ENCODE measurements around the gene SGCD. TPM values are rescaled to one million over a fixed set of nuclear protein-coding genes. Genes with fewer than 3 reads are reported as not detected.

SGCD gene
- total RNA-seq, 2 donors from 2014 or later = 1.0 to 2.2 TPM

DNA sequence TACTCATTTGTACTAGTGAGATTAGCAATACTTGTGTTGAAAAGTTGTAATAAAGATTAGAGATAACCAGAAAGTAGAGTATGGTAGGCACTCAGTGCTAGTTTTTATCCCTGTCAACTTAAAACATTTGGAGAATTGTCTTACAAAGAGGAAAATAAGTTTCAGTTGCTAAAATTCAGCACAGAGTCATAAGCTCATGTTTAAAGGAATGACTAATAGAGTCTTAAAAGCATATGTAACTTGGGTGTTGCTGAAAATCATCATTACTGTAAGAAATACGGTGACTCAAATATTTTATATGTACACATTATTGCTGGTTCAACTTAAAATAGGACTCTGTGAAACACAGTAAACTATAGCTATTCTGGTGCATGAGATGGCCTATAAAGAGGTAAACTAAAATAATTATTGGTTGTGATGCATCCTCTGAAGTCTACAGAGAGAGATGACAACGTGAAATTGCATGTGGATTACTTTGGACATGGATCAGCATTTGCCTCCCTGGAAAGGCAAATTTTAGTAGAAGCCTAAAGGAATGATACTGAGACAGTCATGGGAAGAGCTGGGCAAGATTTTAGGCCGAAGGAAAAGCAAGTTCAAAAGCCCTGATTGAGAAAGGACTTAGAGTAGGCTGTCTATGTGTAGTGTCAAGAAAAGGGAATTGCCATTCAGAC is 34.6 kb downstream of the SGCD start:
- no peaks in the 10 kb centered on the region for H3K9me3 ChIP-seq
- no peak overlapping the region for H3K27ac ChIP-seq
- no peak overlapping the region for H3K9ac ChIP-seq (ENCODE audit: low read depth in 2 of 2, low read length in 2 of 2)
- intact Hi-C loops (cut with DNase I) = no loop called here
- no peaks in the 10 kb centered on the region for H3K36me3 ChIP-seq
- DNase-seq = no peak
- H3K4me3 ChIP-seq = no peak overlapping the region
- H3K4me1 ChIP-seq = no peaks in the 10 kb centered on the region
- TF ChIP-seq CTCF (IDR thresholded peaks at IDR 0.05) = no peak
- H3K27me3 ChIP-seq = no peaks in the 10 kb centered on the region

GRCh38 chr5:156363861-156364260 is 36.9 kb downstream of the SGCD start:
- no peak for TF ChIP-seq CTCF (IDR thresholded peaks at IDR 0.05)
- H3K27me3 ChIP-seq = no peaks in the 10 kb centered on the region
- intact Hi-C loops (cut with DNase I) = no loop called here
- H3K4me3 ChIP-seq = no peak overlapping the region
- H3K9me3 ChIP-seq = no peaks in the 10 kb centered on the region
- H3K9ac ChIP-seq (ENCODE audit: low read depth in 2 of 2, low read length in 2 of 2) = no peak overlapping the region
- no peaks in the 10 kb centered on the region for H3K4me1 ChIP-seq
- no peak overlapping the region for H3K27ac ChIP-seq
- DNase-seq = no peak
- H3K36me3 ChIP-seq = no peaks in the 10 kb centered on the region

GRCh38 chr5:156366521-156366920 is 39.6 kb downstream of the SGCD start:
- H3K4me3 ChIP-seq = no peak overlapping the region
- no peaks in the 10 kb centered on the region for H3K9me3 ChIP-seq
- no peak overlapping the region for H3K9ac ChIP-seq (ENCODE audit: low read depth in 2 of 2, low read length in 2 of 2)
- H3K4me1 ChIP-seq = no peaks in the 10 kb centered on the region
- intact Hi-C loops (cut with DNase I) = no loop called here
- H3K27me3 ChIP-seq = no peaks in the 10 kb centered on the region
- no peak overlapping the region for H3K27ac ChIP-seq
- no peak for DNase-seq
- no peak for TF ChIP-seq CTCF (IDR thresholded peaks at IDR 0.05)
- H3K36me3 ChIP-seq = no peaks in the 10 kb centered on the region

GRCh38 chr5:156367597-156367996 is 40.6 kb downstream of the SGCD start:
- H3K9ac ChIP-seq (ENCODE audit: low read depth in 2 of 2, low read length in 2 of 2) = no peak overlapping the region
- no peaks in the 10 kb centered on the region for H3K9me3 ChIP-seq
- H3K36me3 ChIP-seq = no peaks in the 10 kb centered on the region
- intact Hi-C loops (cut with DNase I) = no loop called here
- H3K4me3 ChIP-seq = no peak overlapping the region
- H3K27ac ChIP-seq = no peak overlapping the region
- H3K27me3 ChIP-seq = no peaks in the 10 kb centered on the region
- H3K4me1 ChIP-seq = no peaks in the 10 kb centered on the region
- no peak for TF ChIP-seq CTCF (IDR thresholded peaks at IDR 0.05)
- no peak for DNase-seq

DNA sequence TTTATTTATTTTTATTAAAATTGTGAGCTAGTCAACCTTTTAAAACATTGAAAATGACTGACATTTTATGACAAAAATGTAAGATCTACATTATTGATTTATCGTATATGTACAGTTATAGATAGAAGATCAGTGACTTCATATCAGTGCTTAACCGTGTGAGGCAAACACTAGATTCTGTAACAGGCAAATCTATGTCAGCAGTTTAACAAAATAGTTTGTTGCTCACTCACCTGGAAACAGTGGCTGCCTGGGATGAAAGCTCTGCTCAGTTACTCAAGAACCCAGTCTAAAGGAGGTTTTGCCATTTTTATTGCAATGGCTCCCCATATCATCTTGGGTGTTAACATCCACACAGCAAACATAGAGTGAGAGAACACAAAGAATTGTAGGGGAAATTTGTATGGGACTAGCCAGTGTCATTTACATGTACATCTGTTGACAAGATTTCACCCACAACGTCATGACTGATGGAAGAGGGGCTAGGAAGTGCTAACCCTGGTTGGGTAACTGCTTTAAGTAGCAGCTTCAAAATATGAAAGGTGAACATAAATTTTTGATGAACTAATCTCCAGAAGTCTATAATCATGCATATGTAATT is 49.0 kb downstream of the SGCD start:
- no peak overlapping the region for H3K27ac ChIP-seq
- no peaks in the 10 kb centered on the region for H3K4me1 ChIP-seq
- H3K9ac ChIP-seq (ENCODE audit: low read depth in 2 of 2, low read length in 2 of 2) = no peak overlapping the region
- intact Hi-C loops (cut with DNase I) = no loop called here
- no peaks in the 10 kb centered on the region for H3K9me3 ChIP-seq
- no peak for TF ChIP-seq CTCF (IDR thresholded peaks at IDR 0.05)
- DNase-seq = no peak
- no peak overlapping the region for H3K4me3 ChIP-seq
- no peaks in the 10 kb centered on the region for H3K36me3 ChIP-seq
- no peaks in the 10 kb centered on the region for H3K27me3 ChIP-seq

Data from colonic mucosa (tissue), 4 donors.